GM19438 (cell line): ENCODE data around the gene FBXO38.

Experiments
- ATAC-seq: cut with Tn5 transposase; IDR thresholded peaks from one replicate; pipeline ENCODE4 v1.9.1; 2021; ENCODE audit warnings: low read depth; ENCODE audit not compliant: unreplicated experiment

Gene FBXO38

GRCh38 chr5:148385094-148385493 is 1.3 kb downstream of the FBXO38 start:
- no peak for ATAC-seq

- ATAC-seq = no peak
These were observed 2.3 kb downstream of the FBXO38 start for GRCh38 chr5:148386041-148386440.

GRCh38 chr5:148387325-148387724 is 3.6 kb downstream of the FBXO38 start:
- no peak for ATAC-seq

- no peak for ATAC-seq
These were observed 4.9 kb downstream of the FBXO38 start for GRCh38 chr5:148388696-148389095.

- no peak for ATAC-seq
These were observed 7.2 kb downstream of the FBXO38 start for GRCh38 chr5:148390914-148391313.

GRCh38 chr5:148391422-148391821 is 7.7 kb downstream of the FBXO38 start:
- no peak for ATAC-seq

GRCh38 chr5:148393390-148393741 is 9.6 kb downstream of the FBXO38 start:
- no peak for ATAC-seq

GRCh38 chr5:148394587-148395019 is 10.8 kb downstream of the FBXO38 start:
- no peak for ATAC-seq

- ATAC-seq = no peak
These were observed 11.3 kb downstream of the FBXO38 start for GRCh38 chr5:148395031-148395430.

GRCh38 chr5:148397968-148398595 is 14.3 kb downstream of the FBXO38 start:
- no peak for ATAC-seq

GRCh38 chr5:148398698-148399121 is 15.0 kb downstream of the FBXO38 start:
- ATAC-seq = no peak

- no peak for ATAC-seq
These were observed 17.8 kb downstream of the FBXO38 start for GRCh38 chr5:148401604-148402003.

- ATAC-seq = no peak
These were observed 19.6 kb downstream of the FBXO38 start for GRCh38 chr5:148403344-148403743.

- ATAC-seq = no peak
These were observed 22.6 kb downstream of the FBXO38 start for GRCh38 chr5:148406406-148406805.

GRCh38 chr5:148408092-148408491 is 24.3 kb downstream of the FBXO38 start:
- ATAC-seq = no peak

GRCh38 chr5:148412124-148412523 is 28.4 kb downstream of the FBXO38 start:
- ATAC-seq = no peak

GRCh38 chr5:148414833-148415232 is 31.1 kb downstream of the FBXO38 start:
- no peak for ATAC-seq

- no peak for ATAC-seq
These were observed 32.7 kb downstream of the FBXO38 start for GRCh38 chr5:148416416-148416815.

GRCh38 chr5:148416921-148417320 is 33.2 kb downstream of the FBXO38 start:
- no peak for ATAC-seq

GRCh38 chr5:148418511-148418910 is 34.8 kb downstream of the FBXO38 start:
- ATAC-seq = no peak

GRCh38 chr5:148421661-148422060 is 37.9 kb downstream of the FBXO38 start:
- no peak for ATAC-seq

- no peak for ATAC-seq
These were observed 42.0 kb downstream of the FBXO38 start for GRCh38 chr5:148425808-148426207.

GRCh38 chr5:148426514-148426913 is 42.8 kb downstream of the FBXO38 start:
- no peak for ATAC-seq
